A673 (cell line): ENCODE results near the gene DAPK3. TPM values are rescaled to one million over a fixed set of nuclear protein-coding genes. Genes with fewer than 3 reads are reported as not detected.

ENCODE experiments used
- BruUV-seq: library from RNA; stranded (reverse); fragments of 400-500 nt; replicated peaks from 2 replicates; lab custom pipeline; 2021; lab: Mats Ljungman, UMichigan
- CTCF ChIA-PET: fragments of 300-600 bp; sonication (Branson Sonifier 250); formaldehyde crosslinking; loops from one replicate; lab custom pipeline; 2022; ENCODE audit warnings: antibody characterized with exemption; lab: Charles Lee
- POLR2A ChIA-PET: fragments of 300-600 bp; sonication (Branson Sonifier 250); formaldehyde crosslinking; loops from one replicate; lab custom pipeline; 2022; ENCODE audit warnings: antibody characterized with exemption; ENCODE audit not compliant: low non-redundant PET; lab: Charles Lee
- DNase-seq: peaks from one replicate; pipeline ENCODE4 v3.0.0-alpha.2; 2015; ENCODE audit warnings: low spot score
- H3K27ac ChIP-seq: fragments of 200-600 bp; sonication (generic); 2 replicates; pipeline ENCODE4 v1.5.1; 2016; ENCODE audit warnings: mixed run types, low read depth, mild to moderate bottlenecking, mixed read lengths, antibody characterized with exemption, low read length; ENCODE audit not compliant: poor library complexity, severe bottlenecking
- H3K27me3 ChIP-seq: fragments of 200-600 bp; sonication (generic); replicated peaks from 2 replicates; pipeline ENCODE4 v1.6.1; 2017; ENCODE audit warnings: mixed run types, low read depth, mild to moderate bottlenecking, mixed read lengths, antibody characterized with exemption, low read length; ENCODE audit not compliant: insufficient read depth, poor library complexity
- H3K36me3 ChIP-seq: fragments of 200-600 bp; sonication (generic); 2 replicates; pipeline ENCODE4 v1.6.1; 2016; ENCODE audit warnings: mixed run types, mild to moderate bottlenecking, mixed read lengths, antibody characterized with exemption, low read length; ENCODE audit not compliant: insufficient read depth, poor library complexity, severe bottlenecking
- H3K4me1 ChIP-seq: fragments of 200-600 bp; sonication (generic); 2 replicates; pipeline ENCODE4 v1.6.1; 2017; ENCODE audit warnings: mixed run types, mild to moderate bottlenecking, mixed read lengths, antibody characterized with exemption, low read length; ENCODE audit not compliant: insufficient read depth, poor library complexity, severe bottlenecking
- H3K4me3 ChIP-seq: fragments of 200-600 bp; sonication (generic); 2 replicates; pipeline ENCODE4 v1.5.1; 2016; ENCODE audit warnings: low read depth, mixed run types, mild to moderate bottlenecking, mixed read lengths, low read length; ENCODE audit not compliant: poor library complexity, severe bottlenecking
- H3K9me3 ChIP-seq: fragments of 200-600 bp; sonication (generic); 2 replicates; pipeline ENCODE4 v1.6.1; 2016; ENCODE audit warnings: mixed run types, low read depth, mild to moderate bottlenecking, mixed read lengths, antibody characterized with exemption, low read length; ENCODE audit not compliant: poor library complexity, severe bottlenecking
- EZH2 ChIP-seq: fragments of 200-600 bp; sonication (generic); IDR thresholded peaks from 2 replicates; pipeline ENCODE4 v1.6.1; 2017; ENCODE audit warnings: borderline replicate concordance, low read depth, mild to moderate bottlenecking, mixed read lengths, antibody characterized with exemption, low read length; ENCODE audit not compliant: poor library complexity, severe bottlenecking
- intact Hi-C: fragments of 100-400 bp; cut with micrococcal nuclease; formaldehyde crosslinking; loops from one replicate; pipeline ENCODE4 v1.10.0; 2022; ENCODE audit not compliant: unreplicated experiment
- total RNA-seq: library from RNA; stranded (reverse); gene quantifications from 2 replicates; pipeline ENCODE4 v1.2.3, GENCODE V29; 2021
- TF ChIP-seq, protein P1 (sequence below): fragments of 300-800, 200-600 bp; sonication (generic); conservative IDR thresholded peaks from 2 replicates; pipeline ENCODE4 v1.5.1; 2017; ENCODE audit warnings: low read depth, mild to moderate bottlenecking, antibody characterized with exemption, low read length, moderate library complexity, mixed read lengths

Gene DAPK3
- total RNA-seq, 1 experiment from 2014 or later, result 65.9 TPM

DNA sequence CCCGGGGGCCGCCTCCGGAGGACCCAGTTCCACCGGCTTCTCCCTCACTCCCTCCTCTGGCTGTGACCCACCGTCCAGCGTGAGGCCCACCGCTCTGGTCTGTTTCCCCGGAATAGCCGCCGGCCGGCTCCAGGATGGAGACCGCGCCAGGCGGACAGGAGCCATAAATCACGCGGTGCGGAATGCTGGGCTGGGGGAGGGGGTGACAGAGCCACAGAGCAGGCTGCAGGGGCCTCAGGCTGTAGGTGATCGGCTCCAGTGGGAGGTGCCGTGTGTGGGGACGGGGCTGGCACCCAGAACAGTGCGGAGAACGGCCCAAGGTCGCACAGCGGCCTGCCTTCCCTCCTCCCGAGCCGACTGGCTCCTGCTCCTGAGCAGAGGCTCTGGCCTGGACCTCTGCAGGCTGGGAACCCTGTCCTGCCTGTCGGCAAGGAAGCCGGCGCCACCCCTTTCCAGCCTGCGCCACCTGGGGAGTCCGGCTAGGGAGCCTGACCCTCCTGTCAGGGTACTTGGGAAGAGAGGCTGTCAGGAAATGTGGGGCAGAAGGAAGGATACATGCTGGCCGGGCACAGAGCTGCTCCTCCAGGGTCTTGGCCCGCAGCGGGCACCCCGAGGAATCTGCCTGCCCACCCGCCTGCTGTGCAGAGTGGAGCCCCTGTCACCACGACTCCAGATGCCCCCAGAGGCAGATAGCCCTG is 45.0 kb upstream of the DAPK3 start:
- no TSS peak for BruUV-seq
- Histone ChIP-seq H3K4me1 (peaks cover 10% of the 10 kb centered on the region), H3K27ac (no peak overlapping the region)

GRCh38 chr19:4014541-4015491 is 43.9 kb upstream of the DAPK3 start:
- peaks cover 10% of the 10 kb centered on the region for H3K4me1 ChIP-seq
- peaks cover 30% of the 10 kb centered on the region for H3K36me3 ChIP-seq
- no peaks in the 10 kb centered on the region for H3K9me3 ChIP-seq
- BruUV-seq, result no TSS peak
- DNase-seq, result no peak
- CTCF ChIA-PET, result interaction anchor here (0.6 kb wide), 1 partner anchor 253 kb away, joined by 8 read pairs; no protein-coding TSS in a partner anchor
- no peaks in the 10 kb centered on the region for H3K27me3 ChIP-seq
- no peak overlapping the region for H3K4me3 ChIP-seq
- POLR2A ChIA-PET, result no interaction called here
- H3K27ac ChIP-seq, result no peak overlapping the region
- no peak for TF ChIP-seq EZH2
- TF ChIP-seq, protein P1, sequence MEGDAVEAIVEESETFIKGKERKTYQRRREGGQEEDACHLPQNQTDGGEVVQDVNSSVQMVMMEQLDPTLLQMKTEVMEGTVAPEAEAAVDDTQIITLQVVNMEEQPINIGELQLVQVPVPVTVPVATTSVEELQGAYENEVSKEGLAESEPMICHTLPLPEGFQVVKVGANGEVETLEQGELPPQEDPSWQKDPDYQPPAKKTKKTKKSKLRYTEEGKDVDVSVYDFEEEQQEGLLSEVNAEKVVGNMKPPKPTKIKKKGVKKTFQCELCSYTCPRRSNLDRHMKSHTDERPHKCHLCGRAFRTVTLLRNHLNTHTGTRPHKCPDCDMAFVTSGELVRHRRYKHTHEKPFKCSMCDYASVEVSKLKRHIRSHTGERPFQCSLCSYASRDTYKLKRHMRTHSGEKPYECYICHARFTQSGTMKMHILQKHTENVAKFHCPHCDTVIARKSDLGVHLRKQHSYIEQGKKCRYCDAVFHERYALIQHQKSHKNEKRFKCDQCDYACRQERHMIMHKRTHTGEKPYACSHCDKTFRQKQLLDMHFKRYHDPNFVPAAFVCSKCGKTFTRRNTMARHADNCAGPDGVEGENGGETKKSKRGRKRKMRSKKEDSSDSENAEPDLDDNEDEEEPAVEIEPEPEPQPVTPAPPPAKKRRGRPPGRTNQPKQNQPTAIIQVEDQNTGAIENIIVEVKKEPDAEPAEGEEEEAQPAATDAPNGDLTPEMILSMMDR, result no peak
- intact Hi-C loops, result no loop called here

More for the DNA sequence above, 45.0 kb upstream of the DAPK3 start:
- Histone ChIP-seq H3K4me3 (no peak overlapping the region), H3K9me3 (no peaks in the 10 kb centered on the region), H3K36me3 (peaks cover 28% of the 10 kb centered on the region), H3K27me3 (no peaks in the 10 kb centered on the region)
- CTCF ChIA-PET, result no interaction called here
- TF ChIP-seq, protein P1, result no peak
- no peak for TF ChIP-seq EZH2
- no peak for DNase-seq
- POLR2A ChIA-PET, result no interaction called here
- intact Hi-C loops, result no loop called here

- Histone ChIP-seq H3K27ac (no peak overlapping the region), H3K4me3 (no peak overlapping the region), H3K36me3 (peaks cover 30% of the 10 kb centered on the region), H3K9me3 (no peaks in the 10 kb centered on the region), H3K4me1 (peaks cover 13% of the 10 kb centered on the region), H3K27me3 (no peaks in the 10 kb centered on the region)
- POLR2A ChIA-PET, result no interaction called here
- TF ChIP-seq, protein P1, result no peak
- TF ChIP-seq EZH2, result no peak
- CTCF ChIA-PET, result no interaction called here
- intact Hi-C loops, result no loop called here
- BruUV-seq, result no TSS peak
- DNase-seq, result no peak
Observed at GRCh38 chr19:4013886-4014540, 43.1 kb upstream of the DAPK3 start.
